Erythroblast (primary cell): ENCODE results near the gene IFNL3.
"Not testable (repeated sequence)": the region's sequence is repeated elsewhere in the genome, so short reads cannot be mapped to it uniquely, and the experiment has no call there.

Experiments used
- DNase-seq, 2 experiments: peaks; one replicate each; lab custom pipeline; 2025; lab: John Stamatoyannopoulos, UW
- GATA1 ChIP-seq: IDR thresholded peaks from 2 replicates; pipeline ENCODE4 v1.6.1; 2011; ENCODE audit warnings: low read depth, mild to moderate bottlenecking, control low read depth, low read length, moderate library complexity
- POLR2A ChIP-seq: IDR thresholded peaks from 2 replicates; pipeline ENCODE4 v1.6.1; 2011; ENCODE audit warnings: mild to moderate bottlenecking, low read length

Gene IFNL3

DNA sequence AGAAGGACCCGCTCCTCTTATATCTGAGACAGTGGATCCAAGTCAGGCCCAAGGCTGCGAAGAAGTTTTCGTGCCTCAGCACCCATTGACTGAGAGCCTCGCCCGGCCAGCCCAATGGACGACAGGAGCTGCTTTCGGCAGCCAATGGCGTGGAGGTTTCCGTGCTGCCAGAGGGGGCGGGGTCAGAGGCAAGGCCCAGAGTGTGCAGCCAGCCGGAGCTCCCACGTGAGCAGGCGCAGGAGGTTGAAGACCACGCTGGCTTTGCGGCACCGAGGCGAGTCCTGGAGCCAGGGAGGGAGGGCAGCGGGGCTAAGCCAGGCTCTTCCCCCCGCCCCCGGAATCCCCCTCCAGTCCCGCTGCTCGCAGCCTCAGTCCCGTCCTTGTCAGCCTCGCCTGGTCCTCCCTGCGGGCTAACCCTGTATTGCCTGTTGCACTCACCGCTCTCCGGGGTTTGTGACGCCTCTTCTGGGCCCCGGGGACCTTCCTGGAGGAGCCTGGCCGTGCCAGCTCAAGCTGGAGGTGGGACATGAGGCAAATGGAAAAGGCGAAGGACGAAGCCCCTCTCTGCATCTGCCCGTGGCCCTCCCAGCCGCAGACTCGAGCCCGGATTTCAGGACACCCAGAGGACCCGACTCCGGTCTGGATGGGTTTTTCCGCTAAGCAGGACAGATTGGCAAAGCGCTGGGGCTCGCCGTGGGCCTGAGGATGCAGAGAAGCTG, 2.3 kb upstream of the IFNL3 start:
- peak; percentile 43 to 58 for DNase-seq
- TF ChIP-seq GATA1 = no peak
- no peak for TF ChIP-seq POLR2A

- DNase-seq = not testable (repeated sequence)
Measured at GRCh38 chr19:39245166-39245565, 360 bp upstream of the IFNL3 start.

DNA sequence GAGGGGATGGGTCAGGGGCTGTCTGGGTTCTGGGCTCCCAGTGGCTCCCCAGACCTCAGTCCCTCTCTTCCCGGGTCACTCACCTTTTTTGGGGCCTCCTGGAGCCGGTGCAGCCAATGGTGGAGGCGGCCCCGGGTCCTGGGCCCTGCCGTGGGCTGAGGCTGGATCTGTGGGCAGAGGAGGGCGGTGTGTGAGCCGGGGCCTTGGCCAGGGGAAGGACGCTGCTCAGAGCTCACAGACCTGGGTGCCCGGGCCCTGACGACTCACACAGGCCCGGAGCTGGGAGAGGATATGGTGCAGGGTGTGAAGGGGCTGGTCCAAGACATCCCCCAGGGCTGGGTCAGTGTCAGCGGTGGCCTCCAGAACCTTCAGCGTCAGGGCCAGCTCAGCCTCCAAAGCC, 1.1 kb downstream of the IFNL3 start:
- not testable (repeated sequence) for DNase-seq

- TF ChIP-seq GATA1 = no peak
- TF ChIP-seq POLR2A = no peak
Measured at GRCh38 chr19:39240421-39240820, 4.4 kb downstream of the IFNL3 start.

DNA sequence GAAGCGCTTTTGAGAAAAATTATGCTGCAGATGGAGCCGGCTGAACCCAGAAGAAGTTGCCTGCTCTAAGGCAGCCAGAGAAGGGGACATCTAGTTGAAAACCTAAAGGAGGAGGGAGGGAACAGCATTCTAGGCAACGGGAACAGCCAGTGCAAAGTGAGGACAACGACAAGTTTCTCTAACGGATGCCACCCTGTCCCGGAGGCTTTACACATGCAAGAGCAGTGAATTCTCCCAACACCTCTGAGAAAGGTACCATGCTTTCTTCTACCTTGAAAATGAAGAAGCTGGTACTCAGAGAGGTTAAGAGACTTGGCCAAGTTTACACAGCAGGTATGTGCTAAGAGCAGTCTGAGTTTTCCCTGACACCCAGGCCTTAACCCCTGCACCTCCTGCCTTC, 5.9 kb downstream of the IFNL3 start:
- DNase-seq = no peak
- TF ChIP-seq POLR2A (no peak), GATA1 (no peak)

More at GRCh38 chr19:39240421-39240820, 4.4 kb downstream of the IFNL3 start:
- no peak for DNase-seq

- DNase-seq = no peak
- TF ChIP-seq POLR2A = no peak
- TF ChIP-seq GATA1 = no peak
Measured at GRCh38 chr19:39238209-39238608, 6.6 kb downstream of the IFNL3 start.

GRCh38 chr19:39237200-39238184, 7.3 kb downstream of the IFNL3 start:
- DNase-seq = no peak

DNA sequence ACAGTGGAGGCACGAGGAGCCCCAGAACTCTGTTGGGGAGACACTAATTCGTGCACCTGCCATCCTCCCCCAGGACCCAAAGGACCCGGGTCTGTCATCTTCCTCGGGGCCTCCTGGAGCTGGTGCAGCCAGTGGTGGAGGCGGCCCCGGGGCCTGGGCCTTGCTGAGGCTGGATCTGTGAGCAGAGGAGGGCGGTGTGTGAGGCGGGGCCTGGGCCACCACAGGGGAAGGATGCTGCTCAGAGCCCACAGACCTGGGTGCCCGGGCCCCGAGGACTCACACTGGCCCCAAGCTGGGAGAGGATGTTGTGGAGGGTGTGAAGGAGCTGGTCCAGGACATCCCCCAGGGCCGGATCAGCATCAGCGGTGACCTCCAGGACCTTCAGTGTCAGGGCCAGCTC, 8.3 kb downstream of the IFNL3 start:
- no peak for TF ChIP-seq GATA1
- TF ChIP-seq POLR2A = no peak
- no peak for DNase-seq

More at GRCh38 chr19:39237200-39238184, 7.3 kb downstream of the IFNL3 start:
- TF ChIP-seq GATA1 (no peak), POLR2A (no peak)

- no peak for TF ChIP-seq POLR2A
- no peak for TF ChIP-seq GATA1
- DNase-seq = no peak
Measured at GRCh38 chr19:39232708-39233107, 12.1 kb downstream of the IFNL3 start.

- no peak for DNase-seq
- TF ChIP-seq GATA1 = no peak
- TF ChIP-seq POLR2A = no peak
Measured at GRCh38 chr19:39230096-39230764, 14.6 kb downstream of the IFNL3 start.

DNA sequence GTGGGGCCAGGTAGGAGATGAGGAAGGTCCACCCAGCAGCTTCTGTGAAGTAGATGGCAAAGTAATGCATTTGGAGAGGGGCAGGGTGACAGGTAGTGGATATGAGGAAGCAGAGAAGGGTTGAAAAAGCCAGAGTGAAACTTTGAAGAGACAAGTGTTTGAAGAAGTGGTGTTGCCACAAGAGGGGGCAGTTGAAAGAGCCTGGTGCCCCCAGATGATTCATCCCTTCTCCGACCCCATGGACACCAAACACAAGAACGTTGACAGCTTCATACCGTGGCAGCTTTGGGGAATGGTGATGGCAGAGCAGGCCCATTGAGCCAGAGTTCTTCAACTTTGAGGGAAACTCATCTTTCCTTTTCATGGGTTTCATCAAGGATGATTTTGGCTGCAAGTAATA, 19.9 kb downstream of the IFNL3 start:
- DNase-seq = peak in 1 of 2 experiments; percentile 6
- TF ChIP-seq POLR2A (no peak), GATA1 (no peak)

DNA sequence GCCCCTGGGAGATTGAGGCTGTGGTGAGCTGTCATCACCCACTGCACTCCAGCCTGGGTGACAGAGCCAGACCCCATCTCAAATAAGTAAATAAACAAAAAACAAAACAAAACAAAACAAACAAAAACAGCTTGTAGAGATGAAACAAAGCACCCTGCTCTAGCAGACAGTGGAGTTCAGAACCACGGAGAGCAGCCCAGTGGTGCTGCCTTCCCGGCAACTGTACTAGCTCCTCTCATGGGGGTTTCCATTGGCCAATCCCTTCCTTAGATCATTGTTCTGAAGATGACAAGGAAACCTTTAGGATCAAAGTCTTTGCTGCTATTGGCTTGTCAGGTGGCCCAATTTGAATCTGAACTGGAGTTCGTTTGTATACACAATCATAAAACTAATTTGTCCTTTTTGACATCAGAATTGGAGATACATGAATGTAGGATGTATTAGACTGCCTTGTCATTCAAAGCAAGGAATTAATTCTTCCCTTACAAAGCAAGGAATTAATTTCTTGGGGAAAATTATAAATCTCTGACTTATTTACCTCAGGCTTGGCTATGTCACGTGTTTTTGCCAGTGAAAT, 21.0 kb downstream of the IFNL3 start:
- TF ChIP-seq POLR2A (no peak), GATA1 (no peak)
- peak in 1 of 2 experiments; percentile 11 for DNase-seq

DNA sequence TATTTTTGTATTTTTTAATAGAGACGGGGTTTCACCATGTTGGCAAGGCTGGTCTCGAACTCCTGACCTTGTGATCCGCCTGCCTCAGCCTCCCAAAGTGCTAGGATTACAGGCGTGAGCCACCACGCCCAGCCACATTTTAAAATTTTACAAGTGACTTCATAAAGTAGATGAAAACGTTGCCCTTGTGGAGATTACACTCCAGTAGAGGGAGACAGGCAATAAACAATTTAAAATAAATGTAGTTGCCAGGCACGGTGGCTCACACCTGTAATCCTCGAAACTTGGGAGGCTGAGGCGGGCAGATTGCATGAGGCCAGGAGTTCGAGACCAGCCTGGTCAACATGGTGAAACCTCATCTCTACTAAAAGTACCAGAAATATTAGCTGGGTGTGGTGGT, 25.7 kb downstream of the IFNL3 start:
- not testable (repeated sequence) for DNase-seq

GRCh38 chr19:39218230-39219007, 26.4 kb downstream of the IFNL3 start:
- no peak for TF ChIP-seq GATA1
- no peak for TF ChIP-seq POLR2A
- no peak for DNase-seq
